ENCODE results near the gene ANGPTL2. TPM values are rescaled to one million over a fixed set of nuclear protein-coding genes. Genes with fewer than 3 reads are reported as not detected.

The ANGPTL2 gene
- total RNA-seq, 4 donors from 2014 or later: 5.9 to 12.6 (median 8.7) TPM

DNA sequence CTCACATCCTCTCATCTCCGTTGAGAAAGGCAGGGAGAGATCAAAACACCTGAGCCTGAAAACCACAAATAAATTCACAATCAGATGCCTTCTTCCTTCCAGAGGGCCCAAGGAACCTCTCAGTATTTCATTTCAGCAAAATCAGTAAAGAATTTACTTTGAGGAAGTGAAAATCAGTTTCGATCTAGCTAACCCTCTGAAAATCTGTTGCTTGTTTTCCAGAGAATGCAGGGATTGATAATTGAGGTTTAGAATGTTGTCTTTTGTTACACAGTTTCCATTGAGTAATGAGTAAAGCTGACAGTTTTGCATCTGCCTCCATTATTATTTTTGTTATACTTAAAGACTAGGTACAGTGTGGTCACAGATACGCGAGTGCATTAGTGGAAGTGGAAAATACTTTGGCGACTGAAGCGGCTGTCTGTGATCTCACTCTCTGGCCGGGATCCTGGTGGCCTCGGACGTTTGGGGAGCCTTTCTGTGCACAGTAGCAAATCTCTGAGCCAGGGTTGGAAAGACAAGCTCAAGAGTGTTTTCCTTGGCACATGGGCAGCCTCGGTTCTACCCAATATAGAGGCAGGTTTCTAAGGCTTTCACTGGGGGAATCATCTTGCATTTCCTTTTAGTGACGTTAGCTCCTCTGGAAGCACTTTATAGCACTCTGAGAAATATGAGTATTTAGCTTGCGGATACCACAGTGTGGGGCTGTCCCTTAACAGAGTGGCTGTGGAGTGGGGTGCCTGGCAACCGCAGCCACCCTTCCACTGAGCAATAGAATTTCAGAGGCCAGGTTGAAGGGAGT, 32.2 kb upstream of the ANGPTL2 start:
- 57 to 58% methylated on average over 13 of the region's 13 CpGs for WGBS, 2 donors
- Histone ChIP-seq H3K27me3 (no peaks in the 10 kb centered on the region), H3K36me3 (no peaks in the 10 kb centered on the region), H3K4me1 (peaks cover 4 to 5% of the 10 kb centered on the region in 2 donors), H3K9me3 (no peaks in the 10 kb centered on the region), H3K4me3 (replicated peaks in 1 of 3) (no peak overlapping the region), H3K27ac (no peak overlapping the region)
- intact Hi-C loops (cut with DNase I): no loop called here
- TF ChIP-seq POLR2A (IDR thresholded peaks at IDR 0.05): no peak
- TF ChIP-seq, protein P1, sequence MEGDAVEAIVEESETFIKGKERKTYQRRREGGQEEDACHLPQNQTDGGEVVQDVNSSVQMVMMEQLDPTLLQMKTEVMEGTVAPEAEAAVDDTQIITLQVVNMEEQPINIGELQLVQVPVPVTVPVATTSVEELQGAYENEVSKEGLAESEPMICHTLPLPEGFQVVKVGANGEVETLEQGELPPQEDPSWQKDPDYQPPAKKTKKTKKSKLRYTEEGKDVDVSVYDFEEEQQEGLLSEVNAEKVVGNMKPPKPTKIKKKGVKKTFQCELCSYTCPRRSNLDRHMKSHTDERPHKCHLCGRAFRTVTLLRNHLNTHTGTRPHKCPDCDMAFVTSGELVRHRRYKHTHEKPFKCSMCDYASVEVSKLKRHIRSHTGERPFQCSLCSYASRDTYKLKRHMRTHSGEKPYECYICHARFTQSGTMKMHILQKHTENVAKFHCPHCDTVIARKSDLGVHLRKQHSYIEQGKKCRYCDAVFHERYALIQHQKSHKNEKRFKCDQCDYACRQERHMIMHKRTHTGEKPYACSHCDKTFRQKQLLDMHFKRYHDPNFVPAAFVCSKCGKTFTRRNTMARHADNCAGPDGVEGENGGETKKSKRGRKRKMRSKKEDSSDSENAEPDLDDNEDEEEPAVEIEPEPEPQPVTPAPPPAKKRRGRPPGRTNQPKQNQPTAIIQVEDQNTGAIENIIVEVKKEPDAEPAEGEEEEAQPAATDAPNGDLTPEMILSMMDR (IDR thresholded peaks at IDR 0.05): no peak
- DNase-seq: no peak

DNA sequence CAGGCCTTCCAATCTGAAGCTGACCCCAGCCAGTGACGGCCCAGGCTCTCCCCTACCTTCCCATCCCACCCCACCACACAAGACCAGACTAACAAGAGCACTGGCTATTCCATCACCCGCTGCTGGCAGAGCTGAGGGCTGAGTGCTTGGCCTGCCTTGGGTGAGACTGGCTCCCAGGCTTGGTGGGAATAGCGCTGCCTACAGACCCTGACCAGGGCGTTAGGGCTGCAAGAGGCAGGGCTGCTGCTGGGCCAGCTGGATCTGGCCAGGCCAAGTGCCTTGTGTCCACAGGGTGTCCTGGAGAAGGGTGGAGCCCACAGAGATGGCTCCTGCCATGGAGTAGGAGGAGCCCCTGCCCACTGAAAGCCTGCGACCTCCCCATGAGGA, 31.6 kb upstream of the ANGPTL2 start:
- no peak overlapping the region for H3K4me3 ChIP-seq (replicated peaks in 1 of 3)
- no peak overlapping the region for H3K27ac ChIP-seq
- H3K9me3 ChIP-seq: no peaks in the 10 kb centered on the region
- DNase-seq: no peak
- intact Hi-C loops (cut with DNase I): no loop called here
- WGBS, 2 donors: 93 to 100% methylated on average over 2 to 5 of the region's 5 CpGs
- no peaks in the 10 kb centered on the region for H3K27me3 ChIP-seq
- H3K4me1 ChIP-seq: peaks cover 4 to 5% of the 10 kb centered on the region in 2 donors
- H3K36me3 ChIP-seq: no peaks in the 10 kb centered on the region
- TF ChIP-seq, protein P1 (IDR thresholded peaks at IDR 0.05): no peak
- TF ChIP-seq POLR2A (IDR thresholded peaks at IDR 0.05): no peak

DNA sequence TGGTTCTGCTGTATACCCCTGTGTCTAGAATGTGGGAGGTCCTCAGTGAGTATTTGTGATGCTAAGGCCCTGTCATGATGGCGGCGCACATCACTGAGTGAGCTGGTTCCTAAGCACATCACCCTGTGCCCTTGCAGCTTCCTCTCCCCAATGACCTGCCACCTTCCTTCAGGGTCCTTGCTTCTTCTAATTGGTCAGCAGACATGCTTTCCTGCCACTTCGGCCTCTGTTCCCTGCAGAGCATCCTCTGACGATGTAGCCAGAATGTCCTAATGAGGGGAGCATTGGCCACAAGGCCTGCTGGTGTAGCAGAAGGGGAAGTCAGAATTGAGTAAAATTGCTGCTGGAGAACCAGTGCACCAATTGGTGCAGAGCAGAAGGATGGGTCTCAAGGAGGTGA, 31.1 kb upstream of the ANGPTL2 start:
- Histone ChIP-seq H3K4me3 (replicated peaks in 1 of 3) (no peak overlapping the region), H3K27me3 (no peaks in the 10 kb centered on the region), H3K36me3 (no peaks in the 10 kb centered on the region), H3K4me1 (peaks cover 4 to 5% of the 10 kb centered on the region in 2 donors), H3K9me3 (no peaks in the 10 kb centered on the region), H3K27ac (no peak overlapping the region)
- intact Hi-C loops (cut with DNase I): no loop called here
- TF ChIP-seq POLR2A (IDR thresholded peaks at IDR 0.05): no peak
- TF ChIP-seq, protein P1 (IDR thresholded peaks at IDR 0.05): no peak
- DNase-seq: no peak
- WGBS, 2 donors: 96 to 97% methylated on average over 4 of the region's 4 CpGs

DNA sequence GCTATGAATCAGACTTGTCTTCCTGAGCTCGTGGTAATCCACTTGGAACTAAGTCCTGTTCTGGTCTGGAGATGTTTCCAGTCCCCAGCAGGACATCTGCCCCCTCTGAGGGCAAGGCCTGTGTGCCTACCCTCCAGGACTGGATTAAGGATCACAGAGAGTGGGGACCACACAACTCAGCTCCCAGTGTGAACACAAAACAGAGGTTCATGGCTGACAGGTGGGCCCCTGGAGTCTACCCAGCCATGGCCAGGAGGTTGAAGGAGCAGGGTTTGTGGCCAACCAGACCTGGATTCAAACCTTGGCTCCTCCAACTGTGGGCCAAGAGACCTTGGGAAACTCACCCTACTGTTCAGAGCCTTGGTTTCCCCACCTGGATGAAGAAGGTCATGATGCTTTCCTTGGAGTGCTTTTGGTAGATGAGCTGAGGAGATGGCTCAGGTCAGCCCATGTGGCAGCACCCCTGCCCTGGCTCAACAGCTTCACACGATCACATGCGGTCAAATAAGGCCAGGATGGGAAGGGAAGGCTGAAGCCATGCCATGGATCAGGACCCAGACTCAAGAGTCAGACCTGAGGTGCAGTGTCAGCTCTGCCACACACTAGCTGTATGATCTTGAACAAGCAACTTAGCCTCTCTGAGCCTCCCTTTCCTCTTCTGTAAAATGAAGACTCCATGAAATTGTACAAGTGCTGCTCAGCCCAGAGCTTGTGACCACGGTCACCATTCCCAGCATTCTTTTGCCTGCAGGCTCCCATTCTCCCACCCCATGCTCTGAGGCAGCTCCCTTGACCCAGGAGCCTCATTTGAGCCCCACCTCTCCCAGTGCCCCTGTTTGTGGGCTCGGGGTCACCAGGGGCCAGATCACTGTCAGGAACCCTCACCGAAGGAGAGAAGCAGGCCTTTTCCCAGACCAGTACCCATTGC, 27.3 kb upstream of the ANGPTL2 start:
- Histone ChIP-seq H3K27ac (no peak overlapping the region), H3K4me3 (replicated peaks in 1 of 3) (no peak overlapping the region), H3K36me3 (no peaks in the 10 kb centered on the region), H3K9me3 (no peaks in the 10 kb centered on the region), H3K27me3 (no peaks in the 10 kb centered on the region), H3K4me1 (peaks cover 0 to 10% of the 10 kb centered on the region in 2 donors)
- 94 to 95% methylated on average over 6 of the region's 6 CpGs for WGBS, 2 donors
- TF ChIP-seq, protein P1 (IDR thresholded peaks at IDR 0.05): no peak
- no peak for TF ChIP-seq POLR2A (IDR thresholded peaks at IDR 0.05)
- no peak for DNase-seq
- intact Hi-C loops (cut with DNase I): no loop called here
